Activated CD8-positive, alpha-beta memory T cell treated with anti-CD3 and anti-CD28 coated beads, Interleukin-2, amount 50 U/mL, for 1 hour (primary cell): ENCODE measurements around the gene PCDHGA1.
"Not testable (repeated sequence)": the region's sequence is repeated elsewhere in the genome, so short reads cannot be mapped to it uniquely, and the experiment has no call there.

Experiments used
- DNase-seq: peaks from one replicate; pipeline ENCODE4 v3.0.0-alpha.2; 2020; ENCODE audit errors: extremely low read depth

PCDHGA1 gene

GRCh38 chr5:141382469-141383294, 52.4 kb downstream of the PCDHGA1 start, which contains the start of gene PCDHGA7:
Gene PCDHGA7 (plus strand): TSS chr5:141382742. CDS start chr5:141382900, 158 bp downstream.
- DNase-seq: no peak

- DNase-seq: no peak
Observed at GRCh38 chr5:141383345-141383744, 53.0 kb downstream of the PCDHGA1 start.

- no peak for DNase-seq
Observed at GRCh38 chr5:141384471-141385267, 54.4 kb downstream of the PCDHGA1 start.

DNA sequence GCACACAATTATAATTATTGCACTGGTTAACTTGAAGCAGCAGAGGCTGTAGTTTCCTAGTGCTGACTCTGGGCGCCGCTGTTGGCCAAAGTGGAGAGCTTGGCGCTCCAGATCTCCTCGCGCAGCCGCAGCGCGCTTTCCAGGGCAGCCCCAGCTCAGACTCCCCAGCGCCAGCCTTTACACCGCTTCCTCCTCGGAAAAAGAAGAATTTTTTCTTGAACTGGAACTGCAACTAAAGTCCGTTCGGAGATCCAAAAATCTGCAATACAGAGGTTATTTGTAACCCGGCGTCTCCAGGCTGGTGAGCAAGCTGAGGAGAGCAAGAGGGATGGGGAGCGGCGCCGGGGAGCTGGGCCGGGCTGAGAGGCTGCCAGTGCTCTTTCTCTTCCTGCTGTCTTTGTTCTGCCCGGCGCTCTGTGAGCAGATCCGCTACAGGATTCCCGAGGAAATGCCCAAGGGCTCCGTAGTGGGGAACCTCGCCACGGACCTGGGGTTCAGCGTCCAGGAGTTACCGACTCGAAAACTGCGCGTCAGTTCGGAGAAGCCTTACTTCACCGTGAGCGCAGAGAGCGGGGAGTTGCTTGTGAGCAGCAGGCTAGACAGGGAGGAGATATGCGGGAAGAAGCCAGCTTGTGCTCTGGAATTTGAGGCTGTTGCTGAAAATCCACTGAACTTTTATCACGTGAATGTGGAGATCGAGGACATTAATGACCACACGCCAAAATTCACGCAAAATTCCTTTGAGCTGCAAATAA, 57.4 kb downstream of the PCDHGA1 start, which contains the start of gene PCDHGB4:
TSS of gene PCDHGB4 (plus strand) at position 142 of the 755 bp plus-strand sequence. CDS start at position 329, 187 bp downstream.
- DNase-seq: not testable (repeated sequence)

GRCh38 chr5:141388661-141389060, 58.3 kb downstream of the PCDHGA1 start:
- no peak for DNase-seq

GRCh38 chr5:141389153-141390042, 59.1 kb downstream of the PCDHGA1 start:
- no peak for DNase-seq

DNA sequence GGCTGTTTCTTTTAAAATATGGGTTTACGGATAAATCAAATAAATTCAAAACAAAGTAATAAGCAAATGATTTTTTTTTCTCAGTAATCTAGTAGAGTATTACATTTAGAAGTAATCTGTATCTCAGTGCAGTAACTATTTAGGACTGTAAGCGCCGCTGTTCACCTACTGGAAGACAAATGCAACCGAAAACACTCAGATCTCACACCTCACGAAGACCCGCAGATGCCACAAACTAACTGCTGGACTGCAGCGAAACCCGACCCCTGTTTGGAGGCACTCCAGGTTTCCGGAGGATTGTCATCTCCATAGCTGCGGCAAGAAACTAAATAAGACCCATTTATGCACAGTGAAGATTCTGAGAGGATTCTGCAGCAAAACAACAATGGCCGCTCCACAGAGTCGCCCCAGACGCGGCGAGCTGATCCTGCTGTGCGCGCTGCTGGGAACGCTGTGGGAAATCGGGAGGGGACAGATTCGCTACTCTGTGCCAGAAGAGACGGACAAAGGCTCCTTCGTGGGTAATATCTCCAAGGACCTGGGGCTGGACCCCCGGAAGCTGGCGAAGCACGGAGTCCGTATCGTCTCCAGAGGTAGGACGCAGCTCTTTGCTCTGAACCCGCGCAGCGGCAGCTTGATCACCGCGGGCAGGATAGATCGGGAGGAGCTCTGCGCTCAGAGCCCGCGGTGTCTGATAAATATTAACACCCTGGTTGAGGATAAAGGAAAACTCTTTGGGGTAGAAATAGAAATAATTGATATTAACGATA, 62.3 kb downstream of the PCDHGA1 start, which contains the start of gene PCDHGA8:
TSS of gene PCDHGA8 (plus strand) at position 205 of the 770 bp plus-strand sequence. CDS start at position 386, 181 bp downstream.
- DNase-seq: no peak

DNA sequence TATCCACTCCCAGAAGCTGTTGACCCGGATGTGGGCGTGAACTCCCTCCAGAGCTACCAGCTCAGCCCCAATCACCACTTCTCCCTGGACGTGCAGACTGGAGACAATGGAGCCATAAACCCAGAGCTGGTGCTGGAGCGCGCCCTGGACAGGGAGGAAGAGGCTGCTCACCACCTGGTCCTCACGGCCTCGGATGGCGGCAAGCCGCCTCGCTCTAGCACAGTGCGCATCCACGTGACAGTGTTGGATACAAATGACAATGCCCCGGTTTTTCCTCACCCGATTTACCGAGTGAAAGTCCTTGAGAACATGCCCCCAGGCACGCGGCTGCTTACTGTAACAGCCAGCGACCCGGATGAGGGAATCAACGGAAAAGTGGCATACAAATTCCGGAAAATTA, 63.0 kb downstream of the PCDHGA1 start:
- no peak for DNase-seq

DNA sequence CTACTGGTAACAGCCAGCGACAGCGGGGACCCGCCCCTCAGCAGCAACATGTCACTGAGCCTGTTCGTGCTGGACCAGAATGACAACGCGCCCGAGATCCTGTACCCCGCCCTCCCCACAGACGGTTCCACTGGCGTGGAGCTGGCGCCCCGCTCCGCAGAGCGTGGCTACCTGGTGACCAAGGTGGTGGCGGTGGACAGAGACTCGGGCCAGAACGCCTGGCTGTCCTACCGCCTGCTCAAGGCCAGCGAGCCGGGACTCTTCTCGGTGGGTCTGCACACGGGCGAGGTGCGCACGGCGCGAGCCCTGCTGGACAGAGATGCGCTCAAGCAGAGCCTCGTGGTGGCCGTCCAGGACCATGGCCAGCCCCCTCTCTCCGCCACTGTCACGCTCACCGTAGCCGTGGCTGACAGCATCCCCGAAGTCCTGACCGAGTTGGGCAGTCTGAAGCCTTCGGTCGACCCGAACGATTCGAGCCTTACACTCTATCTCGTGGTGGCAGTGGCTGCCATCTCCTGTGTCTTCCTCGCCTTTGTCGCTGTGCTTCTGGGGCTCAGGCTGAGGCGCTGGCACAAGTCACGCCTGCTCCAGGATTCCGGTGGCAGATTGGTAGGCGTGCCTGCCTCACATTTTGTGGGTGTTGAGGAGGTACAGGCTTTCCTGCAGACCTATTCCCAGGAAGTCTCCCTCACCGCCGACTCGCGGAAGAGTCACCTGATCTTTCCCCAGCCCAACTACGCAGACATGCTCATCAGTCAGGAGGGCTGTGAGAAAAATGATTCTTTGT, 64.3 kb downstream of the PCDHGA1 start:
- not testable (repeated sequence) for DNase-seq

DNA sequence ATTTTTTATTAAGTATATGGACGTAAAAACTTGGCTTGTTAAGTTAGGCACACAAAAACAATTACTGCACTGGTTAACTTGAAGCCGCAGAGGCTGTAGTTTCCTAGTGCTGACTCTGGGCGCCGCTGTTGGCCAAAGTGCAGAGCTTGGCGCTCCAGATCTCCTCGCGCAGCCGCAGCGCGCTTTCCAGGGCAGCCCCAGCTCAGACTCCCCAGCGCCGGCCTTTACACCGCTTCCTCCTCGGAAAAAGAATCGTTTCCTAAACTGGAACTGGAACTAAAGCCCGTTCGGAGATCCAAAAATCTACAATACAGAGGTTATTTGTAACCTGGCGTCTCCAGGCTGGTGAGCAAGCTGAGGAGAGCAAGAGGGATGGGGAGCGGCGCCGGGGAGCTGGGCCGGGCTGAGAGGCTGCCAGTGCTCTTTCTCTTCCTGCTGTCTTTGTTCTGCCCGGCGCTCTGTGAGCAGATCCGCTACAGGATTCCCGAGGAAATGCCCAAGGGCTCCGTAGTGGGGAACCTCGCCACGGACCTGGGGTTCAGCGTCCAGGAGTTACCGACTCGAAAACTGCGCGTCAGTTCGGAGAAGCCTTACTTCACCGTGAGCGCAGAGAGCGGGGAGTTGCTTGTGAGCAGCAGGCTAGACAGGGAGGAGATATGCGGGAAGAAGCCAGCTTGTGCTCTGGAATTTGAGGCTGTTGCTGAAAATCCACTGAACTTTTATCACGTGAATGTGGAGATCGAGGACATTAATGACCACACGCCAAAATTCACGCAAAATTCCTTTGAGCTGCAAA, 67.6 kb downstream of the PCDHGA1 start, which contains the start of gene PCDHGB5:
TSS of gene PCDHGB5 (plus strand) at position 192 of the 796 bp plus-strand sequence. CDS start at position 373, 181 bp downstream.
- not testable (repeated sequence) for DNase-seq

DNA sequence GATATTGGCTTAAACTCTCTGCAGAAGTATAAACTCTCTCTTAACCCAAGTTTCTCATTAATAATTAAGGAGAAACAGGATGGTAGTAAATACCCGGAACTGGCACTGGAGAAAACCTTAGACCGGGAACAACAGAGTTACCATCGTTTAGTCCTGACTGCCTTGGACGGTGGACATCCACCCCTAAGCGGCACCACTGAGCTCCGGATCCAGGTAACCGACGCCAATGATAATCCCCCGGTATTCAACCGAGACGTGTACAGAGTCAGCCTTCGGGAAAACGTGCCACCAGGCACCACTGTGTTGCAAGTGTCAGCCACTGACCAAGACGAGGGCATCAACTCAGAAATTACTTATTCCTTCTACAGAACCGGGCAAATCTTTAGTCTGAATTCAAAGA, 68.3 kb downstream of the PCDHGA1 start:
- DNase-seq: no peak

GRCh38 chr5:141399555-141400258, 69.4 kb downstream of the PCDHGA1 start:
- DNase-seq: no peak

DNA sequence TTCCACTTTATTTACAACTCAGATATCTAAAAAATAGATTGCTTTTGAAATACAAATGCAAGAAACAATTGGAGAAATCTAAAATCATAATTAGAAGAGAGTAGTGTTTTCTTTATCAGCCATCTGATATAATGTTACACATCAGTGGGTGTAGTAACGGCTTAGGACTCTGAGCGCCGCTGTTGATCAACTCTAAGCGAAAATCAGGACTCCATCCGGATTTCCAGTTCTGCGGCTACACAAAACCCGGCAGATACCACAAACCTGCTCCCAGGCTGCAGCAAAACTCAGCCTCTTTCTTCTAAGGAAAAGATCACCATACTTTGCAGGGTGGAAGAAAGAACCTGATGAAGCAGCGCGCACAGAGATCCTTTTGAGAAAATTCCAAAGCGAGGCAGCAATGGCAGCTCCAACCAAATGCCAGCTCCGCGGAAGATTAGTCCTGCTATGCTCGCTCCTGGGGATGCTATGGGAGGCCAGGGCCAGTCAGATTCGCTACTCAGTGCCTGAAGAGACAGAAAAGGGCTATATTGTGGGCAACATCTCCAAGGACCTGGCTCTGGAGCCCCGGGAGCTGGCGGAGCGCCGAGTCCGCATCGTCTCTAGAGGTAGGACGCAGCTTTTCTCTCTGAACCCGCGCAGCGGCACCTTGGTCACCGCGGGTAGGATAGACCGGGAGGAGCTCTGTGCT, 72.4 kb downstream of the PCDHGA1 start, which contains the start of gene PCDHGA9:
TSS of gene PCDHGA9 (plus strand) at position 226 of the 691 bp plus-strand sequence. CDS start at position 401, 175 bp downstream.
- no peak for DNase-seq

GRCh38 chr5:141403387-141403786, 73.1 kb downstream of the PCDHGA1 start:
- DNase-seq: no peak

- DNase-seq: not testable (repeated sequence)
Observed at GRCh38 chr5:141407790-141408505, 77.6 kb downstream of the PCDHGA1 start, which contains the start of gene PCDHGB6. Gene PCDHGB6 (plus strand): TSS chr5:141408021. CDS start chr5:141408203, 182 bp downstream.
